Measurements from ENCODE around the gene NPAS4.
A peak's percentile ranks its signal among the peaks of the same experiment; 100 is the strongest.

The NPAS4 gene

DNA sequence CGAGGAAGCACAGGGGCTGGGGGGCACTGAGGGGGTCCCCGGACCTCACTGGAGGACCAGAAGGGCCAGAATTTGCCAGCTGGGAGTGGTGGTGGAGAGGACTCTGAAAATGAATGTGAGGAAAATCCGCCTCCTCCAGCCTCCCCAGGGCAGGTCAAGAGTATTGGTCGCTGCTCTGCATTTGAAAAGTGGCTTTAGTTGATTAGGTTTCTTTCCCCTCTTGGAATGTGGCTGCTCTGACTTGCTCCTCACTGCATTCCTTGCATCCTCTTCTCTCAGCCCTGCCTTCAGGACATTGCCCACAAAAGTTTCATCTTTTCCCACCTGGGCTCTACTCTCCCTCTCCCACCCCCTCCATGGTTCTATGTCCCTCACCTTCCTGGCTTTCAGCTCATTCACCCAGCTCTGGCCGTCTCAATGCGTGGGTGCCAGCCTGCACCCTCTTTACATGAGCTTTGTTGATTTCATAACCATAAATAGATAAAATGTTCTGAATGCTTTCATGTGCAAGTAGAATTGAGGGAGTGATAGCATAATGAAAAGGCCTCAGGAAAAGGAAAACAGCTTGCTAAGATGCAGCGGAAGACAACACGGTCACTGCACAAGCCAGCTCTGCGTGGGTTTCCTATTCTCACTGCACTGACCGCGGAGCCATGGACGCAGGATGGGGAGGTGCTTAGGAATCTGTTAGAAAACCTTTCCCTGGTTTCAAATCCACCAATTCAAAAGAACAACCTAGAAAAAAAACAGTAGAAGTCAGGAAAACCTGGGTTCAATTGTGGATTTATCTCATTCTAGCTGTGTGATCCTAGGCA lies 6.5 kb upstream of the NPAS4 start:
- TF ChIP-seq, protein P1, sequence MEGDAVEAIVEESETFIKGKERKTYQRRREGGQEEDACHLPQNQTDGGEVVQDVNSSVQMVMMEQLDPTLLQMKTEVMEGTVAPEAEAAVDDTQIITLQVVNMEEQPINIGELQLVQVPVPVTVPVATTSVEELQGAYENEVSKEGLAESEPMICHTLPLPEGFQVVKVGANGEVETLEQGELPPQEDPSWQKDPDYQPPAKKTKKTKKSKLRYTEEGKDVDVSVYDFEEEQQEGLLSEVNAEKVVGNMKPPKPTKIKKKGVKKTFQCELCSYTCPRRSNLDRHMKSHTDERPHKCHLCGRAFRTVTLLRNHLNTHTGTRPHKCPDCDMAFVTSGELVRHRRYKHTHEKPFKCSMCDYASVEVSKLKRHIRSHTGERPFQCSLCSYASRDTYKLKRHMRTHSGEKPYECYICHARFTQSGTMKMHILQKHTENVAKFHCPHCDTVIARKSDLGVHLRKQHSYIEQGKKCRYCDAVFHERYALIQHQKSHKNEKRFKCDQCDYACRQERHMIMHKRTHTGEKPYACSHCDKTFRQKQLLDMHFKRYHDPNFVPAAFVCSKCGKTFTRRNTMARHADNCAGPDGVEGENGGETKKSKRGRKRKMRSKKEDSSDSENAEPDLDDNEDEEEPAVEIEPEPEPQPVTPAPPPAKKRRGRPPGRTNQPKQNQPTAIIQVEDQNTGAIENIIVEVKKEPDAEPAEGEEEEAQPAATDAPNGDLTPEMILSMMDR (IDR thresholded peaks at IDR 0.05; ENCODE audit: low read depth, low read length): no peak
- no peaks in the 10 kb centered on the region for H3K36me3 ChIP-seq
- H3K27ac ChIP-seq: no peak overlapping the region
- DNase-seq: no peak
- no peak overlapping the region for H3K4me3 ChIP-seq (ENCODE audit: low read depth, low read length)
- H3K27me3 ChIP-seq (ENCODE audit: insufficient read depth, low read depth, severe bottlenecking): no peaks in the 10 kb centered on the region
- no peaks in the 10 kb centered on the region for H3K9me3 ChIP-seq (ENCODE audit: severe bottlenecking)

GRCh38 chr11:66415423-66415822 lies 5.4 kb upstream of the NPAS4 start:
- Histone ChIP-seq H3K27ac (no peak overlapping the region), H3K27me3 (ENCODE audit: insufficient read depth, low read depth, severe bottlenecking) (no peaks in the 10 kb centered on the region), H3K4me3 (ENCODE audit: low read depth, low read length) (no peak overlapping the region)

GRCh38 chr11:66417000-66417399 lies 3.8 kb upstream of the NPAS4 start:
- TF ChIP-seq, protein P1 (IDR thresholded peaks at IDR 0.05; ENCODE audit: low read depth, low read length): no peak
- Histone ChIP-seq H3K27me3 (ENCODE audit: insufficient read depth, low read depth, severe bottlenecking) (peaks cover 11% of the 10 kb centered on the region), H3K9me3 (ENCODE audit: severe bottlenecking) (no peaks in the 10 kb centered on the region), H3K36me3 (no peaks in the 10 kb centered on the region), H3K4me3 (ENCODE audit: low read depth, low read length) (no peak overlapping the region), H3K27ac (no peak overlapping the region)
- DNase-seq: no peak

More at GRCh38 chr11:66415423-66415822, 5.4 kb upstream of the NPAS4 start:
- H3K9me3 ChIP-seq (ENCODE audit: severe bottlenecking): no peaks in the 10 kb centered on the region
- TF ChIP-seq, protein P1 (IDR thresholded peaks at IDR 0.05; ENCODE audit: low read depth, low read length): no peak
- H3K36me3 ChIP-seq: no peaks in the 10 kb centered on the region
- no peak for DNase-seq

- Histone ChIP-seq H3K27me3 (ENCODE audit: insufficient read depth, low read depth, severe bottlenecking) (peaks cover 16% of the 10 kb centered on the region), H3K9me3 (ENCODE audit: severe bottlenecking) (no peaks in the 10 kb centered on the region), H3K27ac (no peak overlapping the region), H3K36me3 (no peaks in the 10 kb centered on the region), H3K4me3 (ENCODE audit: low read depth, low read length) (no peak overlapping the region)
- TF ChIP-seq, protein P1 (IDR thresholded peaks at IDR 0.05; ENCODE audit: low read depth, low read length): peak; percentile 68
- peak; percentile 79 for DNase-seq
Measured at GRCh38 chr11:66418168-66418985, 2.5 kb upstream of the NPAS4 start.

GRCh38 chr11:66418986-66419308 lies 1.9 kb upstream of the NPAS4 start:
- DNase-seq: no peak
- H3K9me3 ChIP-seq (ENCODE audit: severe bottlenecking): no peaks in the 10 kb centered on the region
- TF ChIP-seq, protein P1 (IDR thresholded peaks at IDR 0.05; ENCODE audit: low read depth, low read length): no peak
- no peak overlapping the region for H3K4me3 ChIP-seq (ENCODE audit: low read depth, low read length)
- no peak overlapping the region for H3K27ac ChIP-seq
- H3K36me3 ChIP-seq: no peaks in the 10 kb centered on the region
- H3K27me3 ChIP-seq (ENCODE audit: insufficient read depth, low read depth, severe bottlenecking): peaks cover 16% of the 10 kb centered on the region
